HFFc6 (cell line): ENCODE measurements around the gene VPS51. TPM values are rescaled to one million over a fixed set of nuclear protein-coding genes. Genes with fewer than 3 reads are reported as not detected.

ENCODE experiments used
- DNase-seq: peaks from one replicate; pipeline ENCODE4 v3.0.0-alpha.2; 2018
- H3K27ac Mint-ChIP-seq: 2 replicates; pipeline ENCODE4 v1.8.0; 2020; ENCODE audit warnings: mild to moderate bottlenecking, mixed read lengths
- H3K27me3 Mint-ChIP-seq: 2 replicates; pipeline ENCODE4 v1.8.0; 2021; ENCODE audit warnings: mild to moderate bottlenecking, moderate library complexity, mixed read lengths; ENCODE audit not compliant: insufficient read depth
- H3K36me3 Mint-ChIP-seq: 2 replicates; pipeline ENCODE4 v1.8.0; 2021; ENCODE audit warnings: low read depth, mixed read lengths
- H3K4me1 Mint-ChIP-seq: 2 replicates; pipeline ENCODE4 v1.8.0; 2020; ENCODE audit warnings: low read depth, mixed read lengths
- H3K4me3 Mint-ChIP-seq: 2 replicates; pipeline ENCODE4 v1.8.0; 2020; ENCODE audit warnings: mild to moderate bottlenecking, moderate library complexity, mixed read lengths
- H3K9me3 Mint-ChIP-seq: 2 replicates; pipeline ENCODE4 v1.8.0; 2020; ENCODE audit warnings: mild to moderate bottlenecking, mixed read lengths
- CTCF ChIP-seq: fragments of 200-600 bp; sonication (generic); IDR thresholded peaks from 2 replicates; pipeline ENCODE4 v1.5.0; 2021; ENCODE audit warnings: antibody characterized with exemption, mild to moderate bottlenecking
- total RNA-seq, 6 experiments: library from RNA; stranded (reverse); fragmentation: NEBNext Ultra II Directional; extraction: Animal tissue kit (Norgen Biotek cat#: 25700); gene quantifications; 2 replicates in 1 of 6; 3 replicates in 5 of 6; pipeline ENCODE4 v1.2.3, GENCODE V29; 2021

The VPS51 gene
- total RNA-seq, 6 experiments from 2014 or later: 61.2 to 90.1 (median 79.4) TPM

DNA sequence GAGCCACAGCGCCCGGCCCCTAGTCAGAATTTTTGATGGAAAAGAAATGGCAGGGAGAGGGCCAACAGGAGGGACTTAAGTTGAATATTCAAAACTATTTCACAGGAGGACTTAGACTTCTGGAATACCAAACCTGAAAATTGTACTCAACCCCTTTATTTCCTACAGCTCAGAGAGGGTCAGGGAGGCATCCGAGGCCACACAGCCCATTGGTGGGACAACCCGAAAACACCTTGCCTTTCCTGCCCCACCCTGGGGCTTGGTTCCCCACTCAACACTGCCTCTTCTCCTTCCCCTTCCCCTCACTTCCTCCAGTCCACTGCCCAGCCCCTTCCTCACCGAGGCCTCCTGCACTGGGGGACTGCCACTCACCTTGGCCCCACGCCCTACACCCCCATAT, 39.0 kb upstream of the VPS51 start:
- DNase-seq: no peak
- H3K4me1 Mint-ChIP-seq: peaks cover 7% of the 10 kb centered on the region; the same call in 1 of the 2 replicates
- H3K27ac Mint-ChIP-seq: no peak overlapping the region
- no peaks in the 10 kb centered on the region for H3K9me3 Mint-ChIP-seq
- H3K4me3 Mint-ChIP-seq: no peak overlapping the region
- no peak for TF ChIP-seq CTCF
- H3K27me3 Mint-ChIP-seq: peaks cover 18% of the 10 kb centered on the region
- H3K36me3 Mint-ChIP-seq: no peaks in the 10 kb centered on the region

DNA sequence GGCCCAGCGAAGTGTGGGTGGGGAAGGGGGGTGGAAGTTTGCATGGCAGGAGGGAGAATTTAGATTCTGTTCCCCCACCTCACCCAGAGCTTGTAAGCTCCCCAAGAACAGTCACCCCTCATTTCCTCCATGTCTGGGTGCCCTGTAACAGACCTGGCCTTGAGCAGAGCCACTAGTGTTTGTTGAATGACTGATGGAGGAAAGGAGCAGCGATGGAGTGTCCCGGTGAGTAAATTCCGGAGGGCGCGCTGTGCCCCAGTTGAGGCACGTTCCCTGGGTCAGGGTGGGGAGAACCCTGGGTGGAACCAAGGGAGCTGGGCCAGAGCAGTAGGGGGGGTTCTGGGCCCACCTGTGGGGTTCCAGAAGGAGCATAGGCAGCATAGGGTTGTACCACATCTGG, 38.5 kb upstream of the VPS51 start:
- no peak for TF ChIP-seq CTCF
- Mint-ChIP-seq H3K4me1 (peaks cover 7% of the 10 kb centered on the region; the same call in 1 of the 2 replicates), H3K4me3 (no peak overlapping the region), H3K27me3 (peaks cover 18% of the 10 kb centered on the region), H3K36me3 (no peaks in the 10 kb centered on the region), H3K27ac (no peak overlapping the region), H3K9me3 (no peaks in the 10 kb centered on the region)
- DNase-seq: no peak

GRCh38 chr11:65058012-65058411, 38.0 kb upstream of the VPS51 start:
- Mint-ChIP-seq H3K36me3 (no peaks in the 10 kb centered on the region), H3K4me1 (peaks cover 7% of the 10 kb centered on the region; the same call in 1 of the 2 replicates), H3K4me3 (no peak overlapping the region), H3K9me3 (no peaks in the 10 kb centered on the region), H3K27me3 (peaks cover 18% of the 10 kb centered on the region), H3K27ac (no peak overlapping the region)
- TF ChIP-seq CTCF: no peak
- no peak for DNase-seq

DNA sequence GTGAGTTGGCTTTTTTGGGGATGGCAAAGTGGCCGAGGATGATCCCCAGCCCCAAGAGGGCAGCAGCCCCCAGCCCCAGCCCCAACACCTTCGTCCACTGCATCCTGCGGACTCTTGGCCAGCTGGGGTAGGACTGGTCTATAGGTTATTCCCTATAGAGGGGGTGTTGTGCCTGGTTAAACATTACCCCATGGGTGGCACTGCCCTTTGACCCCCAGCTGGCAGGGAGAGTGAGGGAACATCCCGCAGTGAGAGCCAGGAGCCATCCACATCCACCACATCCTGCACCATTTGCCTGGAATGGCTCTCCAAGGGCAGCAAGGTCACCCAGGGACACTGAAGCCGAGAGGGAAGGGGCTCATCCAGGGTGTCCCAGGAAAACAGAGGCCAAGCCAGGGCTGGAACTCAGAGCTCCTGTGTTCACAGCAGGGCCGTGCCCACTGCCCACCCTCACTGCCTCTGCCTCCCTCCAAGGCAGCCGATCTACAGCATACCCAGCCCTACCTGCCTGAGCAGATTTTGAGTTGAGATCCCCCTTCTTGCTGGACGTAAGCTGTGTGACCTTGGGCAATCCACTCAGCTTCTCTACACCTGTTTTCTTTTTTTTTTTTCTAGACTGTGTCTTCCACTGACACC, 37.5 kb upstream of the VPS51 start, which contains the start of gene NAALADL1:
TSS of gene NAALADL1 (minus strand) at position 135 of the 636 bp plus-strand sequence. CDS start at position 103, 32 bp downstream.
- H3K27me3 Mint-ChIP-seq: peaks cover 18% of the 10 kb centered on the region
- H3K9me3 Mint-ChIP-seq: no peaks in the 10 kb centered on the region
- DNase-seq: no peak
- H3K4me3 Mint-ChIP-seq: no peak within 1 kb of the TSS
- H3K4me1 Mint-ChIP-seq: peaks cover 7% of the 10 kb centered on the region; the same call in 1 of the 2 replicates
- H3K36me3 Mint-ChIP-seq: no peaks in the 10 kb centered on the region
- H3K27ac Mint-ChIP-seq: no peak within 1 kb of the TSS
- no peak for TF ChIP-seq CTCF

GRCh38 chr11:65059523-65059922, 36.5 kb upstream of the VPS51 start:
- H3K27ac Mint-ChIP-seq: no peak overlapping the region
- DNase-seq: no peak
- H3K4me3 Mint-ChIP-seq: no peak overlapping the region
- peaks cover 7% of the 10 kb centered on the region; the same call in 1 of the 2 replicates for H3K4me1 Mint-ChIP-seq
- H3K36me3 Mint-ChIP-seq: no peaks in the 10 kb centered on the region
- TF ChIP-seq CTCF: no peak
- H3K9me3 Mint-ChIP-seq: no peaks in the 10 kb centered on the region
- H3K27me3 Mint-ChIP-seq: peaks cover 9% of the 10 kb centered on the region
